SH-SY5Y (cell line): ENCODE results near the gene ABCA13.

ENCODE experiments used
- GATA2 ChIP-seq: IDR thresholded peaks from 2 replicates; pipeline ENCODE4 v1.6.1; 2011; ENCODE audit warnings: mild to moderate bottlenecking, low read depth, low read length
- GATA3 ChIP-seq: IDR thresholded peaks from 2 replicates; pipeline ENCODE4 v1.6.1; 2011; ENCODE audit warnings: low read depth, mild to moderate bottlenecking, low read length, moderate library complexity

DNA sequence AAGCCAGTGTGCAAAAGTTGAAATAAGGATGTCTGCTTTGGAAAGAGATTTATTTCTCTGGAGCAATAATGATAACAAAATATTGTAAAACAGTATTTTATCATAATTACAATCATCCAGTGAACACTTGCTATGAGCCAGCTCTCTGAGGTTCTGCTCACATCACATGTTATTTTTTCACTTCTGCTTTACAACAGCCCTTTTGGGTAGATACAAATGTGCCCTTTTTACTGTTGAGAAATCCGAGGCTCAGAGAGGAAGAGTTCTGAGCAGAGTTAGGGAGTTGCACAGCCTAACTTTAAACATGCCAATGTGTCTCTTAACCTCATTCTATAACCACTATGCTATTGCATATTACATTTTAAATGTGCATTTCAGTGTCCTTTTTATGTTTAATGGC, 520.5 kb downstream of the ABCA13 start:
- TF ChIP-seq GATA2: no peak
- TF ChIP-seq GATA3: no peak
